ENCODE data around the gene STK11.

The STK11 gene

GRCh38 chr19:1226522-1227303 is 21.1 kb downstream of the STK11 start:
- no peak for DNase-seq

DNA sequence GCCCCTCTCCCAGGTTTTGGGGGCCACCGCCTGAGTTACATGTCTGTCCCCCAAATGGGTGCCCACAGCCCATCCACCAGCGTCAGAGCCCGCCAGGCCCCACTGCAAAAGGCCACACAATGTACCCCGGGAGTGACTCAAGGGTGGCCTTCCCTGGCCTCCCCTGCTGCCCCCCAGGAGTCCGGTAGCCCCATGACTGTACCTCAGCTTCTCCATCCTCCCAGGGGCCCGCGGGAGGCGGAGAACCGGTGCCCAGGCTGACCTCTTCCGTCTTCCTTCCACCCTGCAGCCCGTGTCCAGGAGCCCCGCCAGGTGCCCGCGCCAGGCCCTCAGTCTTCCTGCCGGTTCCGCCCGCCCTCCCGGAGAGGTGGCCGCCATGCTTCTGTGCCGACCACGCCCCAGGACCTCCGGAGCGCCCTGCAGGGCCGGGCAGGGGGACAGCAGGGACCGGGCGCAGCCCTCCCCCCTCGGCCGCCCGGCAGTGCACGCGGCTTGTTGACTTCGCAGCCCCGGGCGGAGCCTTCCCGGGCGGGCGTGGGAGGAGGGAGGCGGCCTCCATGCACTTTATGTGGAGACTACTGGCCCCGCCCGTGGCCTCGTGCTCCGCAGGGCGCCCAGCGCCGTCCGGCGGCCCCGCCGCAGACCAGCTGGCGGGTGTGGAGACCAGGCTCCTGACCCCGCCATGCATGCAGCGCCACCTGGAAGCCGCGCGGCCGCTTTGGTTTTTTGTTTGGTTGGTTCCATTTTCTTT is 21.9 kb downstream of the STK11 start:
- DNase-seq: no peak

GRCh38 chr19:1228161-1228957 is 22.8 kb downstream of the STK11 start:
- no peak for DNase-seq

GRCh38 chr19:1229056-1229923 is 23.7 kb downstream of the STK11 start:
- DNase-seq: no peak

- no peak for DNase-seq
Observed at GRCh38 chr19:1229924-1230782, 24.6 kb downstream of the STK11 start.

GRCh38 chr19:1230783-1231489 is 25.4 kb downstream of the STK11 start:
- DNase-seq: no peak

- DNase-seq: no peak
Observed at GRCh38 chr19:1231729-1232637, 26.4 kb downstream of the STK11 start.

DNA sequence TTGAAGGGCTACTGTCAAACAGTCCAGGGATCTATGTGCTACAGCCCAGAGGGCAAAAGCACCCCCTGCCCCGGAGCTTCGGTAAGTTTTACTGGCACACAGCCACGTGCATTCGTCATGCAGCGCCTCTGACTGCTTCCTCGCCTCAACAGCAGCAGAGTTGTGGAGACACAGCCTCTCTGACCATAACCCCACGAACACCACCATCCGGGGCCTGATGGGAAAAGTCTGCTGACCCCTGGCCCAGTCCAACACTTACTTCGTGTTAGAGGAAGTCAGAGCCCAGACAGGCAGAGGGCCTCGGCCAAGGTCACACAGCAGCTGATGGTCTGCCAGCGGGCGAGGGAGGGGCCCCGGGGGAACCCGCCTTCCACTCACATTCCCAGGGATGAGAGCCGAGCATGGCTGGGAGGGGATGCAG is 27.1 kb downstream of the STK11 start:
- DNase-seq: no peak

- DNase-seq: no peak
Observed at GRCh38 chr19:1233115-1233667, 27.6 kb downstream of the STK11 start.

- DNase-seq: no peak
Observed at GRCh38 chr19:1234051-1234954, 28.7 kb downstream of the STK11 start.

DNA sequence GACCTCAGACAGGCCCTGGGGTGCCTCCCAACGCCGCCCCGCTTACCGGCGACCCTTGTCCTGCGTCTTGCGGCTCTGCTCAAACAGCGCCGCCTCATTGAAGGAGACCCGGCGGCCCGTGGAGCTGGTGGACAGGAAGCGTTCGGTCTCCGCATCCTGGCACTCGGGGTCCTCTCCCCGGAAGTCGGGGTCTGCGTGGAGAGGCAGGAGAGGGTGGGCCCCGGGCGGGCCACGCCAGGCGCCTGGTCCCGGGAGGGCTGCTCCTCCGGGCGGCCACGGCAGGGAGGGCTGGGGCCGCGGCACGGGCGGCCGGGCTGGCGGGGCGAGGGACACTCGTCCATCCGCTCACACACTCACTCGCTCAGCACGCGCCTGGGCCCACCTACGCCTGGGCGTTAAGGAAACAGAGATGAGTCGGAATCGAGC is 29.4 kb downstream of the STK11 start:
- no peak for DNase-seq

DNA sequence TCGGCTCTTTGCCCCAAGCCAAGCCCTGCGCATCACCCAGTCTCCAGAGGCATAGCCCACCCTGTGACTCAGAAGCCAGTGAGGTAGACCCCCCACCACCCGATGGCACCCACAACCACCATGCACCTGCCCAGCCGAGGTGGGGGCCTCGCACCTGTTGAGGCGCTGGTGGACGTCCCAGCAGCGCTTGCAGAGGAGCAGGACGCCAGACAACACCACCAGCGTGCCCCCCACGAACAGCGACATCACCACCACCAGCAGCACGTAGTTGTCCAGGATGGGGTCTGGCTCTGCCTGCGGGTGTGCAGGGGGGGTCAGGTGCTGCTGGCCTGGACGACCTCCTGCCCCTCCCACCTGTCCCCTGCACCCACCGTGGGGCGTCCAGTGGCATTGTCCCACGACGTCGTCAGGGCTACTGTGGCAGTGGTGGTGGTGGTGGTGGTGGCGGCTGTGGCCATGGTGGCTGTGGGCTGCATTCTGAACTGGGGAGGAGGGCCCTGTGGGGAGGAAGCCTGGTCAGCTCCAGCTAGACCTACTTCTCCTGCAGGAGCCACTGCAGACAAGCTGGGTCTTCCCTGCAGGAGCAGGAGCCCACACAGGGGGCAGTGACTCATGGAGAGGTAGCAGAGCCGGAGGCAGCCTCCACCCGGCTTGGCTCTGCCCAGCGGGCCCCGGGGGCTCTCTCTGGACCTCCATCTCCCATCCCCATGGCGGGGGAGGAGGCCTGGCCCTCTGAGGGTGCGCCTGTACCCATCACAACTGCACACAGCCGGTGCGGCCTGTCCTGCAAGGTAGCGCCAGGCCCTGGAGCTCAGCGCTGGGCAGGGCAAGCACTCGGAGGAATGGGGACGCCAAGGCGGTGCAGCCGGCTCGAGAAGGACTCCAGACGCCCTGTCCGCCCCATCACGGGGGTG is 30.3 kb downstream of the STK11 start:
- no peak for DNase-seq

GRCh38 chr19:1236576-1236975 is 31.0 kb downstream of the STK11 start:
- peak; percentile 22 for DNase-seq

DNA sequence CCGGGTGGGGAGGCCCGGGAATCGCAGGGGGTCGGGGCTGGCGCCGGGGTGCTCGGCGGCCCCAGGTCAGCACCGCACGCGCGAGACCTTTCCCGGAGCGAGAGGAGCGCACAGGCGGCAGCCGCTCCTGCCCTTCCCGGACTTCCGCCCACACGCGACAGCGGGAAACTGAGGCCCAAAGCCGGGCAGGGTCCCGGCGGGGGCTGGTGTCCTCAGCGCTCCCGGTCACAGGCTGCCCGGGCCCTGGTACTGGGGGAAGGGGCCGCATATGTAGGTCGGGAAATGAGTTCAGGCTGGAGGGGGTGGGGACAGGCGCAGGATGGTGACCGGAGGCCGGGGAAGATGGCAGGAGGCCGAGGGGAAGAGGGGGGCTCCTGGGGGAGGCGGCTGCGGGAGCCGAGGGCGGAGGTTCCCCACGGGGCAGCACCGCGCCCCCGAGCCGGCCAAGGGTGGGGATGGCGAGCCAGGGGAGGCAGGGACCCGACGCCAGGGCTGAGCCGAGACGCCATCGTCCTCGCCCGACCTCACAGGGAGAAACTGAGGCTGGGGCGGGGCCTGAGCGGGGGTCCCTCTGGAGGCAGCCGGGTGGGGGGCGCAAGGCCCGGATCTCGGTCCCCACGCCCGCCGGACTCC is 31.6 kb downstream of the STK11 start:
- DNase-seq: no peak

DNA sequence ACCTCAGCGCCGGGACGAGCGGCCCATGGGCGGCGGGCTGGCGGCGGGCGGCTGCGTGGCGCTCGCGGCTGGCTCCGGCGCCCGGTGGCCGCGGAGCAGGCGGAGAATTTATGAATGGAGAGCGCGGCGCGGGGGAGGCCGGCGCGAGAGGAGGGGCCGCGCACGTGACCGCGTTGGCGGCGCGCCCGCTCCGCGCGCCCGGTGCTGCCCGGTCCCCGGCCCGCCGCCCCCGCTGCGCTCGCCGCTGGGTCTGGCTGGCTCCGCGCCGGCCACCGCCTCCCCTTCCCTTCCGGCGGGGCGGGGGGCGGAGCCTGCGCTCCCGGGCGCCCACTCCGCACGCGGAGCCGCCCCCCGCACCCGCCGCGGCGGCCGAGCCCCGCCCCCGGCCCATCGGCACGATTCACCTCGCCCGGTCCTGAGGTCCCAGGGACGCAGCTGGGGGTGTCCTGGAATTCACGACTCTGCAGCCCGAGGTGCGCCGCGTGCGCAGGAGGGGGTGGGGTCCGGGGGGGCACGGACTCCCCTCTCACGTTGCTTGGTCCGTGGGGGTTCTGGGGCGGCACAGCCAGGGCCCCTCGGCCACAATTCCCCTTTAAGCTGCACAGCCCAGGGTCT is 32.3 kb downstream of the STK11 start, which contains the start of gene CBARP:
TSS of gene CBARP (minus strand) at position 252 of the 615 bp plus-strand sequence. CDS start 1,905 bp downstream, outside the sequence.
- no peak for DNase-seq
